WTC11 (cell line): ENCODE measurements around the gene CYP46A1.

Experiments used
- ATF3 ChIP-seq: sonication (generic); formaldehyde crosslinking; conservative IDR thresholded peaks from 2 replicates; pipeline ENCODE4 v1.8.1; 2022; ENCODE audit warnings: mild to moderate bottlenecking, missing genetic modification reagents
- EMX1 ChIP-seq: fragments of 250-450 bp; sonication (Bioruptor Pico); IDR thresholded peaks from 2 replicates; pipeline ENCODE4 v1.8.0; 2021; ENCODE audit warnings: mild to moderate bottlenecking
- GABPB1 ChIP-seq: sonication (generic); formaldehyde crosslinking; IDR thresholded peaks from 2 replicates; pipeline ENCODE4 v1.8.1; 2023; ENCODE audit warnings: mild to moderate bottlenecking, missing genetic modification reagents
- MXD4 ChIP-seq: fragments of 250-450 bp; sonication (Bioruptor Pico); IDR thresholded peaks from 2 replicates; pipeline ENCODE4 v1.8.0; 2021; ENCODE audit warnings: mild to moderate bottlenecking, moderate library complexity, borderline replicate concordance
- NFE2L1 ChIP-seq: sonication (generic); formaldehyde crosslinking; IDR thresholded peaks from 2 replicates; pipeline ENCODE4 v1.8.1; 2023; ENCODE audit warnings: missing genetic modification reagents
- NFYB ChIP-seq: sonication (generic); formaldehyde crosslinking; conservative IDR thresholded peaks from 2 replicates; pipeline ENCODE4 v1.8.0; 2022; ENCODE audit warnings: low read depth, missing genetic modification reagents
- RELA ChIP-seq: sonication (generic); formaldehyde crosslinking; IDR thresholded peaks from 2 replicates; pipeline ENCODE4 v1.8.1; 2022; ENCODE audit warnings: missing genetic modification reagents, mild to moderate bottlenecking, borderline replicate concordance
- SP1 ChIP-seq: sonication (generic); formaldehyde crosslinking; conservative IDR thresholded peaks from 2 replicates; pipeline ENCODE4 v1.8.1; 2022; ENCODE audit warnings: missing genetic modification reagents
- TEAD1 ChIP-seq: sonication (generic); formaldehyde crosslinking; IDR thresholded peaks from 2 replicates; pipeline ENCODE4 v1.8.0; 2022; ENCODE audit warnings: mild to moderate bottlenecking, missing genetic modification reagents
- ZNF121 ChIP-seq: sonication (generic); formaldehyde crosslinking; IDR thresholded peaks from 2 replicates; pipeline ENCODE4 v1.8.0; 2023; ENCODE audit warnings: missing genetic modification reagents
- ZNF317 ChIP-seq: sonication (generic); formaldehyde crosslinking; IDR thresholded peaks from 2 replicates; pipeline ENCODE4 v1.8.1; 2023; ENCODE audit warnings: low read depth, mild to moderate bottlenecking, moderate library complexity, missing genetic modification reagents, borderline replicate concordance
- ZNF512 ChIP-seq: sonication (generic); formaldehyde crosslinking; IDR thresholded peaks from 2 replicates; pipeline ENCODE4 v1.8.1; 2022; ENCODE audit warnings: missing genetic modification reagents, borderline replicate concordance
- TF ChIP-seq, protein P1 (sequence below): fragments of 200-600 bp; IDR thresholded peaks from 2 replicates; pipeline ENCODE4 v1.8.0; 2022; ENCODE audit warnings: antibody characterized with exemption
- TF ChIP-seq, protein P2 (sequence below): sonication (generic); formaldehyde crosslinking; IDR thresholded peaks from 2 replicates; pipeline ENCODE4 v1.8.0; 2022; ENCODE audit warnings: mild to moderate bottlenecking, missing genetic modification reagents

- TF ChIP-seq, protein P1, sequence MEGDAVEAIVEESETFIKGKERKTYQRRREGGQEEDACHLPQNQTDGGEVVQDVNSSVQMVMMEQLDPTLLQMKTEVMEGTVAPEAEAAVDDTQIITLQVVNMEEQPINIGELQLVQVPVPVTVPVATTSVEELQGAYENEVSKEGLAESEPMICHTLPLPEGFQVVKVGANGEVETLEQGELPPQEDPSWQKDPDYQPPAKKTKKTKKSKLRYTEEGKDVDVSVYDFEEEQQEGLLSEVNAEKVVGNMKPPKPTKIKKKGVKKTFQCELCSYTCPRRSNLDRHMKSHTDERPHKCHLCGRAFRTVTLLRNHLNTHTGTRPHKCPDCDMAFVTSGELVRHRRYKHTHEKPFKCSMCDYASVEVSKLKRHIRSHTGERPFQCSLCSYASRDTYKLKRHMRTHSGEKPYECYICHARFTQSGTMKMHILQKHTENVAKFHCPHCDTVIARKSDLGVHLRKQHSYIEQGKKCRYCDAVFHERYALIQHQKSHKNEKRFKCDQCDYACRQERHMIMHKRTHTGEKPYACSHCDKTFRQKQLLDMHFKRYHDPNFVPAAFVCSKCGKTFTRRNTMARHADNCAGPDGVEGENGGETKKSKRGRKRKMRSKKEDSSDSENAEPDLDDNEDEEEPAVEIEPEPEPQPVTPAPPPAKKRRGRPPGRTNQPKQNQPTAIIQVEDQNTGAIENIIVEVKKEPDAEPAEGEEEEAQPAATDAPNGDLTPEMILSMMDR: no peak
- no peak for TF ChIP-seq EMX1 (CRISPR knock-in tag)
- TF ChIP-seq TEAD1 (CRISPR knock-in tag): no peak
- TF ChIP-seq NFE2L1: no peak
- TF ChIP-seq GABPB1 (CRISPR knock-in tag): no peak
- TF ChIP-seq ZNF512: no peak
- TF ChIP-seq SP1 (CRISPR knock-in tag): no peak
- no peak for TF ChIP-seq MXD4
- no peak for TF ChIP-seq ATF3
- no peak for TF ChIP-seq RELA (CRISPR knock-in tag)
- no peak for TF ChIP-seq NFYB (CRISPR knock-in tag)
- TF ChIP-seq ZNF121 (CRISPR knock-in tag): no peak
- TF ChIP-seq, protein P2, sequence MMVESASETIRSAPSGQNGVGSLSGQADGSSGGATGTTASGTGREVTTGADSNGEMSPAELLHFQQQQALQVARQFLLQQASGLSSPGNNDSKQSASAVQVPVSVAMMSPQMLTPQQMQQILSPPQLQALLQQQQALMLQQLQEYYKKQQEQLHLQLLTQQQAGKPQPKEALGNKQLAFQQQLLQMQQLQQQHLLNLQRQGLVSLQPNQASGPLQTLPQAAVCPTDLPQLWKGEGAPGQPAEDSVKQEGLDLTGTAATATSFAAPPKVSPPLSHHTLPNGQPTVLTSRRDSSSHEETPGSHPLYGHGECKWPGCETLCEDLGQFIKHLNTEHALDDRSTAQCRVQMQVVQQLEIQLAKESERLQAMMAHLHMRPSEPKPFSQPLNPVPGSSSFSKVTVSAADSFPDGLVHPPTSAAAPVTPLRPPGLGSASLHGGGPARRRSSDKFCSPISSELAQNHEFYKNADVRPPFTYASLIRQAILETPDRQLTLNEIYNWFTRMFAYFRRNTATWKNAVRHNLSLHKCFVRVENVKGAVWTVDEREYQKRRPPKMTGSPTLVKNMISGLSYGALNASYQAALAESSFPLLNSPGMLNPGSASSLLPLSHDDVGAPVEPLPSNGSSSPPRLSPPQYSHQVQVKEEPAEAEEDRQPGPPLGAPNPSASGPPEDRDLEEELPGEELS (CRISPR knock-in tag): no peak
- no peak for TF ChIP-seq ZNF317 (CRISPR knock-in tag)
Observed at GRCh38 chr14:99718811-99719192, 34.7 kb downstream of the CYP46A1 start.
